ENCODE results near the gene STIP1.
A peak's percentile ranks its signal among the peaks of the same experiment; 100 is the strongest.

STIP1 gene

DNA sequence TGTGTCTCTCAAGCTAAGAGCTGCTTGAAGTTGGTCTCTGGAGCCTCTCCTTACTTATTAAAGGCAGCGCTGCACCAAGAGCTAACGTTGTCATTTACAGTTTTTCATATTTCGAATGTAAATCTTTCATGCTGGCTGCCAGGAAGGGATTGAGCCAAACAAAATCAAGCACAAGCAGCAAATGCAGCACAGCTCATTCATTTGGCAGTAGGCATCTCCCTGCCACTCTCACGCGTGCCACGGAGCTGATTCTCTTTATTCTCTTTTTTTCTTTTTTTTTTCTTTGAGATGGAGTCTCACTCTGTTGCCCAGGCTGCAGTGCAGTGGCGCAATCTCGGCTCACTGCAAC, 47.0 kb downstream of the STIP1 start:
- Histone ChIP-seq H3K4me1 (ENCODE audit: insufficient read depth, low read length) (no peaks in the 10 kb centered on the region; the same call in 1 of the 2 replicates), H3K9ac (ENCODE audit: low read depth, low read length) (no peak overlapping the region), H3K9me3 (ENCODE audit: insufficient read depth, low read depth, low read length) (no peaks in the 10 kb centered on the region), H3K4me3 (ENCODE audit: low read length) (no peak overlapping the region), H3K27ac (ENCODE audit: low read depth, low read length) (no peak overlapping the region), H3K27me3 (ENCODE audit: insufficient read depth, low read length) (peaks cover 15% of the 10 kb centered on the region; the same call in 1 of the 2 replicates), H3K36me3 (ENCODE audit: insufficient read depth, low read length) (no peaks in the 10 kb centered on the region; the same call in 1 of the 2 replicates)
- 92% methylated on average over 8 of the region's 8 CpGs for WGBS

- 3% methylated on average over 54 of the region's 62 CpGs for WGBS
- peak within 1 kb of the TSS; percentile 69 for H3K4me3 ChIP-seq (ENCODE audit: low read length)
- peaks cover 8% of the 10 kb centered on the region for H3K36me3 ChIP-seq (ENCODE audit: insufficient read depth, low read length)
- no peak within 1 kb of the TSS for H3K27ac ChIP-seq (ENCODE audit: low read depth, low read length)
- H3K9ac ChIP-seq (ENCODE audit: low read depth, low read length): peak within 1 kb of the TSS; percentile 44; the same call in 1 of the 2 replicates
- H3K4me1 ChIP-seq (ENCODE audit: insufficient read depth, low read length): no peaks in the 10 kb centered on the region; the same call in 1 of the 2 replicates
- H3K9me3 ChIP-seq (ENCODE audit: insufficient read depth, low read depth, low read length): no peaks in the 10 kb centered on the region
- H3K27me3 ChIP-seq (ENCODE audit: insufficient read depth, low read length): peaks cover 15% of the 10 kb centered on the region; the same call in 1 of the 2 replicates
Measured at GRCh38 chr11:64233913-64234586, 48.1 kb downstream of the STIP1 start, which contains the start of gene VEGFB. Gene VEGFB (plus strand): TSS chr11:64234584. CDS start chr11:64234834, 250 bp downstream.

DNA sequence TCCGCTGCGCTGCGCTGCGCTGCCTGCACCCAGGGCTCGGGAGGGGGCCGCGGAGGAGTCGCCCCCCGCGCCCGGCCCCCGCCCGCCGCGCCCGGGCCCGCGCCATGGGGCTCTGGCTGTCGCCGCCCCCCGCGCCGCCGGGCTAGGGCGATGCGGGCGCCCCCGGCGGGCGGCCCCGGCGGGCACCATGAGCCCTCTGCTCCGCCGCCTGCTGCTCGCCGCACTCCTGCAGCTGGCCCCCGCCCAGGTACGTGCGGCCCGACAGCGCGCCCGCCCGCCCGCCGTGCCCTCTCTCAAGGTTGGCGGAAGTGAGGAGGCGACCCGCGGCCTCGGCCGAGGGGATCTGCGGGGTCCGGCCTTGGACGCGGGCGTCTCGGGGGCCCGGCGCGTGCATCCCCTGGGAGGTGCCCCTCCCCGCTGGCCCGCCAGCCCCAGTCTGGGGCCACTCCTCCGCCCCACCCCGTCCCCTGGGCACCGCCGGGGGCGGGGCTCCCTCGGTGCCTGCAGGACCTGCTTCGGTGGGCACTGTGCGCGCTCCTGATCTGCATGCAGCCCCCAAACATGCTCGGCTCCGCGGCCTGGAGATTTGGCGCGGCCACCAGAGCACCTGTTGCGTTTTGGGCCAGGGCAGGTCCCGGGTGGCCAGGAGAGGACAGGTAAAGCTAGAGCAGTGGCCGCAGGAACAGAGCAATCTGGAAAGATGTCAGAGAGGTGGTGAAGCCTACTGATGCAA, 48.8 kb downstream of the STIP1 start:
- 2% methylated on average over 80 of the region's 80 CpGs for WGBS
- peak overlapping the region; percentile 44; the same call in 1 of the 2 replicates for H3K9ac ChIP-seq (ENCODE audit: low read depth, low read length)

DNA sequence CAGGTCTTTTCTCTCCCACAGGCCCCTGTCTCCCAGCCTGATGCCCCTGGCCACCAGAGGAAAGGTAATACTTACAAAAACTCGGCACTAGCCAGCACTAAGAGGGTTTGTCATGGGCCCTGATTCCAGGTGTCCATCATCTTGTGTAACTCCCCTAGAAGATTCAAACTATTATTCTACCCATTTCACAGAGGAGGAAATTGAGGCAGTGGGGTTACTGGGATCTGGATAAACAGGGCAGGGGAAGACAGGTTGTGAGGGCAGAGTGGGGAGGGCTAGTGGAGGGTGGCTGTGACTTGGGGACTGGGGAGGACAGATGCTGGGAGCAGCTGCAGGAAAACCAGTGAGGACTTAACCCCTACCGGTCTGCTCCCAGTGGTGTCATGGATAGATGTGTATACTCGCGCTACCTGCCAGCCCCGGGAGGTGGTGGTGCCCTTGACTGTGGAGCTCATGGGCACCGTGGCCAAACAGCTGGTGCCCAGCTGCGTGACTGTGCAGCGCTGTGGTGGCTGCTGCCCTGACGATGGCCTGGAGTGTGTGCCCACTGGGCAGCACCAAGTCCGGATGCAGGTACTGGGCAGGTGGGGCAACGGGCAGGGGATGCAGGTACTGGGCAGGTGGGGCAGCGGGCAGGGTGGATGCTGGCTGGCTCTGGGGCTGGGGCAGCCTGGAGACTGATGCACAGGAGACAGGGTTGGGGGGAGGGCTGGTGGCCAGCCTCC, 49.6 kb downstream of the STIP1 start:
- H3K4me3 ChIP-seq (ENCODE audit: low read length): peak overlapping the region; percentile 69
- H3K27ac ChIP-seq (ENCODE audit: low read depth, low read length): no peak overlapping the region
- no peaks in the 10 kb centered on the region for H3K9me3 ChIP-seq (ENCODE audit: insufficient read depth, low read depth, low read length)
- H3K27me3 ChIP-seq (ENCODE audit: insufficient read depth, low read length): peaks cover 15% of the 10 kb centered on the region; the same call in 1 of the 2 replicates
- H3K9ac ChIP-seq (ENCODE audit: low read depth, low read length): peak overlapping the region; percentile 44; the same call in 1 of the 2 replicates
- peaks cover 7% of the 10 kb centered on the region; the same call in 1 of the 2 replicates for H3K4me1 ChIP-seq (ENCODE audit: insufficient read depth, low read length)
- 96% methylated on average over 12 of the region's 12 CpGs for WGBS
- H3K36me3 ChIP-seq (ENCODE audit: insufficient read depth, low read length): peaks cover 9% of the 10 kb centered on the region

More for the DNA sequence above, 48.8 kb downstream of the STIP1 start:
- Histone ChIP-seq H3K36me3 (ENCODE audit: insufficient read depth, low read length) (peaks cover 9% of the 10 kb centered on the region), H3K4me1 (ENCODE audit: insufficient read depth, low read length) (0 out of 2 replicates have a peak, but pooled peaks cover under 1% of the 10 kb centered on the region), H3K4me3 (ENCODE audit: low read length) (peak overlapping the region; percentile 69), H3K27ac (ENCODE audit: low read depth, low read length) (no peak overlapping the region), H3K9me3 (ENCODE audit: insufficient read depth, low read depth, low read length) (no peaks in the 10 kb centered on the region), H3K27me3 (ENCODE audit: insufficient read depth, low read length) (peaks cover 15% of the 10 kb centered on the region; the same call in 1 of the 2 replicates)

DNA sequence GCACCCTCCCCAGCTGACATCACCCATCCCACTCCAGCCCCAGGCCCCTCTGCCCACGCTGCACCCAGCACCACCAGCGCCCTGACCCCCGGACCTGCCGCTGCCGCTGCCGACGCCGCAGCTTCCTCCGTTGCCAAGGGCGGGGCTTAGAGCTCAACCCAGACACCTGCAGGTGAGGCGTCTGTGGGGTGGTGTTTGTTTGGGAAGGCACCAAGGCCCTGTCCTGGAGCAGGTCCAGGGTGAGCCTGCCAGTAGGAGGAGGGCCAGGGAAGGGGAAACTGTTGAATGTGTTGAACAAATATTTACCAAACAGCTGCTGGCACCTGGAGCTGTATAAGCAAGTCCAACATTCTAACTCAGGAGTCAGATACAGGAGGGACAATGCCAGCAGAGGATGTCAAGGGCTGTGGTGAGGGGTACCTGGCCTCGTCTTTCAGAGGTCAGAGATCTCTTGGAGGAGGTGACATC, 51.5 kb downstream of the STIP1 start:
- WGBS: 88% methylated on average over 12 of the region's 12 CpGs
- no peaks in the 10 kb centered on the region for H3K9me3 ChIP-seq (ENCODE audit: insufficient read depth, low read depth, low read length)
- no peak overlapping the region for H3K27ac ChIP-seq (ENCODE audit: low read depth, low read length)
- H3K4me3 ChIP-seq (ENCODE audit: low read length): no peak overlapping the region
- H3K36me3 ChIP-seq (ENCODE audit: insufficient read depth, low read length): peaks cover 9% of the 10 kb centered on the region
- peaks cover 11% of the 10 kb centered on the region; the same call in 1 of the 2 replicates for H3K27me3 ChIP-seq (ENCODE audit: insufficient read depth, low read length)
- H3K4me1 ChIP-seq (ENCODE audit: insufficient read depth, low read length): peaks cover 8% of the 10 kb centered on the region; the same call in 1 of the 2 replicates
- H3K9ac ChIP-seq (ENCODE audit: low read depth, low read length): no peak overlapping the region

GRCh38 chr11:64238076-64238475, 52.1 kb downstream of the STIP1 start:
- no peak overlapping the region for H3K9ac ChIP-seq (ENCODE audit: low read depth, low read length)
- no peaks in the 10 kb centered on the region for H3K9me3 ChIP-seq (ENCODE audit: insufficient read depth, low read depth, low read length)
- no peak overlapping the region for H3K27ac ChIP-seq (ENCODE audit: low read depth, low read length)
- peaks cover 5% of the 10 kb centered on the region; the same call in 1 of the 2 replicates for H3K27me3 ChIP-seq (ENCODE audit: insufficient read depth, low read length)
- H3K4me3 ChIP-seq (ENCODE audit: low read length): no peak overlapping the region
- H3K36me3 ChIP-seq (ENCODE audit: insufficient read depth, low read length): peaks cover 10% of the 10 kb centered on the region
- peaks cover 10% of the 10 kb centered on the region; the same call in 1 of the 2 replicates for H3K4me1 ChIP-seq (ENCODE audit: insufficient read depth, low read length)
- 89% methylated on average over 9 of the region's 9 CpGs for WGBS

DNA sequence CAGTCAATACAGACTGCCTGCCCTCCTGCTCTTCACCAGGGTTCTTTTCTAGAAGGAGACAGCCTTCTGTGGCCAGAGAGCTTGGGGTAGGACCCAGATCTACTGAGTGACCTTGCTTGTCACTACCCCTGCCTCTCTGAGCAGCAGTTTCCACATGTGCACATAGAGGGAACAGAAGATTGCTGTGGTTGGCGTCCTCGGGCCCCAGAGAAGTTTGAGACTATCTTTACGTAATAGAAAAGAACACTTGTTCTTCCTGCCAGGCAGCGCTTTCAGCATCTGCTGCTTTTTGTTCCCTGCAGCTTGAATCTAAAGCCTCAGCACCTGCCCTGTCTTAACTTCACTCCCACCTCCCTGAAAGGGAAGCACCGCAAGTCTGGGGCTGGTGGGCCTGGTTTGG, 53.0 kb downstream of the STIP1 start:
- H3K4me1 ChIP-seq (ENCODE audit: insufficient read depth, low read length): peaks cover 15% of the 10 kb centered on the region; the same call in 1 of the 2 replicates
- H3K9me3 ChIP-seq (ENCODE audit: insufficient read depth, low read depth, low read length): no peaks in the 10 kb centered on the region
- no peak overlapping the region for H3K27ac ChIP-seq (ENCODE audit: low read depth, low read length)
- H3K27me3 ChIP-seq (ENCODE audit: insufficient read depth, low read length): no peaks in the 10 kb centered on the region; the same call in 1 of the 2 replicates
- peaks cover 20% of the 10 kb centered on the region for H3K36me3 ChIP-seq (ENCODE audit: insufficient read depth, low read length)
- no peak overlapping the region for H3K9ac ChIP-seq (ENCODE audit: low read depth, low read length)
- H3K4me3 ChIP-seq (ENCODE audit: low read length): no peak overlapping the region
- 95% methylated on average over 5 of the region's 5 CpGs for WGBS

- Histone ChIP-seq H3K9ac (ENCODE audit: low read depth, low read length) (peak overlapping the region; percentile 89), H3K27ac (ENCODE audit: low read depth, low read length) (peak overlapping the region; percentile 99), H3K36me3 (ENCODE audit: insufficient read depth, low read length) (peaks cover 24% of the 10 kb centered on the region), H3K9me3 (ENCODE audit: insufficient read depth, low read depth, low read length) (no peaks in the 10 kb centered on the region), H3K4me1 (ENCODE audit: insufficient read depth, low read length) (peaks cover 15% of the 10 kb centered on the region; the same call in 1 of the 2 replicates), H3K27me3 (ENCODE audit: insufficient read depth, low read length) (no peaks in the 10 kb centered on the region; the same call in 1 of the 2 replicates), H3K4me3 (ENCODE audit: low read length) (peak overlapping the region; percentile 76)
- WGBS: 87% methylated on average over 11 of the region's 11 CpGs
Measured at GRCh38 chr11:64239662-64240434, 53.9 kb downstream of the STIP1 start.

- 3% methylated on average over 58 of the region's 58 CpGs for WGBS
- H3K36me3 ChIP-seq (ENCODE audit: insufficient read depth, low read length): peaks cover 28% of the 10 kb centered on the region
- peak within 1 kb of the TSS; percentile 99 for H3K27ac ChIP-seq (ENCODE audit: low read depth, low read length)
- H3K4me1 ChIP-seq (ENCODE audit: insufficient read depth, low read length): peaks cover 15% of the 10 kb centered on the region; the same call in 1 of the 2 replicates
- no peaks in the 10 kb centered on the region for H3K9me3 ChIP-seq (ENCODE audit: insufficient read depth, low read depth, low read length)
- peak within 1 kb of the TSS; percentile 89 for H3K9ac ChIP-seq (ENCODE audit: low read depth, low read length)
- no peaks in the 10 kb centered on the region for H3K27me3 ChIP-seq (ENCODE audit: insufficient read depth, low read length)
- H3K4me3 ChIP-seq (ENCODE audit: low read length): peak within 1 kb of the TSS; percentile 76
Measured at GRCh38 chr11:64240435-64241240, 54.7 kb downstream of the STIP1 start, which contains the start of gene FKBP2. Gene FKBP2 (plus strand): TSS chr11:64241095. CDS start chr11:64242388, 1,293 bp downstream.

Data from HUES64 (cell line).